Mucosa of stomach (tissue), 1 donor: ENCODE measurements around the gene PAFAH1B1.
"Not testable (repeated sequence)": the region's sequence is repeated elsewhere in the genome, so short reads cannot be mapped to it uniquely, and the experiment has no call there.

Experiments
- H3K27me3 ChIP-seq: one replicate; pipeline ENCODE4 v1.7.0; 2013; ENCODE audit warnings: mild to moderate bottlenecking, low read length; ENCODE audit not compliant: control insufficient read depth, insufficient read depth
- H3K36me3 ChIP-seq: one replicate; pipeline ENCODE4 v1.7.0; 2013; ENCODE audit warnings: low read length; ENCODE audit not compliant: control insufficient read depth, insufficient read depth
- H3K4me1 ChIP-seq: one replicate; pipeline ENCODE4 v1.7.0; 2013; ENCODE audit warnings: mild to moderate bottlenecking, low read length; ENCODE audit not compliant: control insufficient read depth, insufficient read depth
- H3K4me3 ChIP-seq: one replicate; pipeline ENCODE4 v1.7.0; 2013; ENCODE audit warnings: low read length
- H3K9ac ChIP-seq: one replicate; pipeline ENCODE4 v1.7.0; 2013; ENCODE audit warnings: mild to moderate bottlenecking, low read length, moderate library complexity
- H3K9me3 ChIP-seq: one replicate; pipeline ENCODE4 v1.7.0; 2013; ENCODE audit warnings: mild to moderate bottlenecking, low read length, moderate library complexity; ENCODE audit not compliant: control insufficient read depth
- donor health status: Pancreatic carcinoma.

The PAFAH1B1 gene

GRCh38 chr17:2652911-2653310 lies 59.5 kb downstream of the PAFAH1B1 start:
- not testable (repeated sequence) for H3K27me3 ChIP-seq, H3K4me1 ChIP-seq, H3K4me3 ChIP-seq, H3K9ac ChIP-seq, H3K9me3 ChIP-seq, H3K36me3 ChIP-seq

- H3K27me3 ChIP-seq = no peaks in the 10 kb centered on the region
- no peaks in the 10 kb centered on the region for H3K4me1 ChIP-seq
- no peak overlapping the region for H3K4me3 ChIP-seq
- no peak overlapping the region for H3K9ac ChIP-seq
- H3K9me3 ChIP-seq = no peaks in the 10 kb centered on the region
- H3K36me3 ChIP-seq = no peaks in the 10 kb centered on the region
Measured at GRCh38 chr17:2655546-2655945, 62.1 kb downstream of the PAFAH1B1 start.

GRCh38 chr17:2656283-2656682 lies 62.8 kb downstream of the PAFAH1B1 start:
- Histone ChIP-seq H3K4me1 (no peaks in the 10 kb centered on the region), H3K27me3 (no peaks in the 10 kb centered on the region), H3K9me3 (no peaks in the 10 kb centered on the region)

GRCh38 chr17:2659337-2659736 lies 65.9 kb downstream of the PAFAH1B1 start:
- H3K36me3 ChIP-seq, H3K9me3 ChIP-seq, H3K9ac ChIP-seq, H3K4me1 ChIP-seq, H3K27me3 ChIP-seq, H3K4me3 ChIP-seq: not testable (repeated sequence)

More at GRCh38 chr17:2656283-2656682, 62.8 kb downstream of the PAFAH1B1 start:
- Histone ChIP-seq H3K9ac (no peak overlapping the region), H3K36me3 (no peaks in the 10 kb centered on the region), H3K4me3 (no peak overlapping the region)

- not testable (repeated sequence) for H3K9me3 ChIP-seq, H3K27me3 ChIP-seq, H3K9ac ChIP-seq, H3K4me1 ChIP-seq, H3K36me3 ChIP-seq, H3K4me3 ChIP-seq
Measured at GRCh38 chr17:2660410-2660809, 67.0 kb downstream of the PAFAH1B1 start.

GRCh38 chr17:2672026-2672425 lies 78.6 kb downstream of the PAFAH1B1 start:
- Histone ChIP-seq H3K27me3 (no peaks in the 10 kb centered on the region), H3K4me3 (no peak overlapping the region), H3K9ac (no peak overlapping the region), H3K9me3 (no peaks in the 10 kb centered on the region), H3K4me1 (no peaks in the 10 kb centered on the region), H3K36me3 (peaks cover 5% of the 10 kb centered on the region)

- H3K36me3 ChIP-seq, H3K4me3 ChIP-seq, H3K27me3 ChIP-seq, H3K9me3 ChIP-seq, H3K4me1 ChIP-seq, H3K9ac ChIP-seq: not testable (repeated sequence)
Measured at GRCh38 chr17:2679247-2679646, 85.8 kb downstream of the PAFAH1B1 start.

GRCh38 chr17:2680961-2681360 lies 87.5 kb downstream of the PAFAH1B1 start:
- Histone ChIP-seq H3K9me3 (no peaks in the 10 kb centered on the region), H3K27me3 (no peaks in the 10 kb centered on the region), H3K4me3 (no peak overlapping the region), H3K36me3 (peaks cover 7% of the 10 kb centered on the region), H3K9ac (no peak overlapping the region), H3K4me1 (peaks cover 4% of the 10 kb centered on the region)

- H3K36me3 ChIP-seq = peaks cover 7% of the 10 kb centered on the region
- no peaks in the 10 kb centered on the region for H3K9me3 ChIP-seq
- no peak overlapping the region for H3K4me3 ChIP-seq
- H3K27me3 ChIP-seq = no peaks in the 10 kb centered on the region
- H3K4me1 ChIP-seq = peaks cover 4% of the 10 kb centered on the region
- H3K9ac ChIP-seq = no peak overlapping the region
Measured at GRCh38 chr17:2681650-2682049, 88.2 kb downstream of the PAFAH1B1 start.

GRCh38 chr17:2682176-2682938 lies 88.9 kb downstream of the PAFAH1B1 start:
- peaks cover 7% of the 10 kb centered on the region for H3K36me3 ChIP-seq
- H3K27me3 ChIP-seq = no peaks in the 10 kb centered on the region
- peaks cover 4% of the 10 kb centered on the region for H3K4me1 ChIP-seq

GRCh38 chr17:2683912-2684311 lies 90.5 kb downstream of the PAFAH1B1 start:
- no peak overlapping the region for H3K9ac ChIP-seq
- H3K9me3 ChIP-seq = no peaks in the 10 kb centered on the region
- peaks cover 4% of the 10 kb centered on the region for H3K4me1 ChIP-seq
- peaks cover 7% of the 10 kb centered on the region for H3K36me3 ChIP-seq
- no peak overlapping the region for H3K4me3 ChIP-seq
- H3K27me3 ChIP-seq = no peaks in the 10 kb centered on the region

More at GRCh38 chr17:2682176-2682938, 88.9 kb downstream of the PAFAH1B1 start:
- no peak overlapping the region for H3K4me3 ChIP-seq
- no peak overlapping the region for H3K9ac ChIP-seq
- no peaks in the 10 kb centered on the region for H3K9me3 ChIP-seq

GRCh38 chr17:2684549-2684948 lies 91.1 kb downstream of the PAFAH1B1 start:
- H3K36me3 ChIP-seq = peaks cover 7% of the 10 kb centered on the region
- H3K4me1 ChIP-seq = peaks cover 4% of the 10 kb centered on the region
- no peaks in the 10 kb centered on the region for H3K27me3 ChIP-seq
- no peak overlapping the region for H3K4me3 ChIP-seq
- H3K9ac ChIP-seq = no peak overlapping the region
- no peaks in the 10 kb centered on the region for H3K9me3 ChIP-seq

- Histone ChIP-seq H3K9ac (no peak overlapping the region), H3K4me1 (peaks cover 4% of the 10 kb centered on the region), H3K36me3 (peaks cover 4% of the 10 kb centered on the region)
Measured at GRCh38 chr17:2685696-2686095, 92.2 kb downstream of the PAFAH1B1 start.

More at GRCh38 chr17:2685696-2686095, 92.2 kb downstream of the PAFAH1B1 start:
- Histone ChIP-seq H3K4me3 (no peak overlapping the region), H3K27me3 (no peaks in the 10 kb centered on the region), H3K9me3 (no peaks in the 10 kb centered on the region)
